GM12878 (cell line): ENCODE results near the gene ANKRD11. TPM values are rescaled to one million over a fixed set of nuclear protein-coding genes. Genes with fewer than 3 reads are reported as not detected.

Experiments used
- ASH2L ChIP-seq: fragments of 300-600, 200-600 bp; sonication (generic); IDR thresholded peaks from 2 replicates; pipeline ENCODE4 v1.6.1; 2017; ENCODE audit warnings: low read depth, mild to moderate bottlenecking, borderline replicate concordance
- ATF3 ChIP-seq: IDR thresholded peaks from 2 replicates; pipeline ENCODE4 v1.6.1; 2011; ENCODE audit warnings: low read depth, mild to moderate bottlenecking, low read length, moderate library complexity, borderline replicate concordance; ENCODE audit errors: extremely low read depth
- BCL11A ChIP-seq: IDR thresholded peaks from 2 replicates; pipeline ENCODE4 v1.6.1; 2011; ENCODE audit warnings: low read depth, low read length
- CEBPB ChIP-seq, 2 experiments: fragments of 150-350 bp in 1 of 2; IDR thresholded peaks; 2 replicates each; pipeline ENCODE4 v1.6.1; 2012 to 2014; ENCODE audit warnings: low read depth in 2 of 2, low read length in 2 of 2, borderline replicate concordance in 1 of 2, inconsistent platforms in 1 of 2
- CEBPZ ChIP-seq: fragments of 150-350 bp; IDR thresholded peaks from 2 replicates; pipeline ENCODE4 v1.6.1; 2016; ENCODE audit warnings: low read depth, low read length
- ETV6 ChIP-seq, 2 experiments: fragments of 450-650 bp in 1 of 2; IDR thresholded peaks in 1 of 2; conservative IDR thresholded peaks in 1 of 2; 2 replicates each; pipeline ENCODE4 v1.6.1; 2014; ENCODE audit warnings: antibody characterized with exemption in 1 of 2, borderline replicate concordance in 1 of 2, low read depth in 1 of 2, mild to moderate bottlenecking in 1 of 2, moderate library complexity in 1 of 2
- IRF5 ChIP-seq: fragments of 450-650 bp; IDR thresholded peaks from 2 replicates; pipeline ENCODE4 v1.6.1; 2017; ENCODE audit warnings: borderline replicate concordance
- LARP7 ChIP-seq: fragments of 450-650 bp; IDR thresholded peaks from 2 replicates; pipeline ENCODE4 v1.6.1; 2017; ENCODE audit warnings: mild to moderate bottlenecking
- MLLT1 ChIP-seq: fragments of 450-650 bp; IDR thresholded peaks from 2 replicates; pipeline ENCODE4 v1.6.1; 2016; ENCODE audit warnings: mild to moderate bottlenecking
- NR2C2 ChIP-seq: IDR thresholded peaks from 2 replicates; pipeline ENCODE4 v1.6.1; 2011; ENCODE audit warnings: borderline replicate concordance, low read depth; ENCODE audit not compliant: control insufficient read depth, insufficient read length
- RELB ChIP-seq: fragments of 450-650 bp; IDR thresholded peaks from 2 replicates; pipeline ENCODE4 v1.6.1; 2017; ENCODE audit warnings: low read depth, mild to moderate bottlenecking, moderate library complexity
- SMAD1 ChIP-seq: fragments of 450-650 bp; IDR thresholded peaks from 2 replicates; pipeline ENCODE4 v1.6.1; 2018; ENCODE audit warnings: mild to moderate bottlenecking, low read depth; ENCODE audit not compliant: partially characterized antibody
- SPI1 ChIP-seq: IDR thresholded peaks from 2 replicates; pipeline ENCODE4 v1.6.1; 2011; ENCODE audit warnings: low read depth, mild to moderate bottlenecking, low read length, moderate library complexity, borderline replicate concordance; ENCODE audit not compliant: insufficient read depth
- YY1 ChIP-seq: IDR thresholded peaks from 2 replicates; pipeline ENCODE4 v1.6.1; 2011; ENCODE audit warnings: low read depth, mild to moderate bottlenecking, low read length
- ZBTB4 ChIP-seq: fragments of 450-650 bp; formaldehyde crosslinking; IDR thresholded peaks from 2 replicates; pipeline ENCODE4 v1.4.0; 2022; ENCODE audit warnings: mild to moderate bottlenecking, moderate library complexity
- polyA plus RNA-seq, 11 experiments: library from polyadenylated mRNA; depleted of rRNA in 4 of 11; unstranded in 6 of 11; stranded (reverse) in 5 of 11; fragments of >200 nt; fragmentation: Nextera tagmentation in 4 of 11; fragmentation: Illumina TruSeq in 1 of 11; extraction: Ambion mirVana in 4 of 11; extraction: Trizol in 1 of 11; gene quantifications; 1 replicate in 1 of 11; 2 replicates in 10 of 11; pipeline versions ENCODE4 v1.2.1 to v1.2.3, GENCODE V29; 2011 to 2016; ENCODE audit warnings: inconsistent platforms in 2 of 11, missing spikeins in 2 of 11, low read depth in 1 of 11
- total RNA-seq, 4 experiments: library from RNA; depleted of rRNA in 3 of 4; stranded (reverse); fragments of >200 nt in 3 of 4; fragmentation: Illumina TruSeq in 1 of 4; extraction: Trizol in 1 of 4; gene quantifications; 2 replicates each; pipeline versions ENCODE4 v1.2.1 to v1.2.3, GENCODE V29; 2013 to 2021

Gene ANKRD11
- total and polyA plus RNA-seq, 10 of the 15 experiments (the other 5 are each of a cell fraction or from before 2014, with no cell fraction given): 5.1 to 103 (median 27.4) TPM

- TF ChIP-seq IRF5: no peak
- TF ChIP-seq CEBPZ: no peak
- TF ChIP-seq SPI1: no peak
- TF ChIP-seq MLLT1: no peak
- TF ChIP-seq BCL11A: no peak
- no peak for TF ChIP-seq CEBPB (IDR thresholded peaks at IDR 0.05; ENCODE audit: borderline replicate concordance in 1 of 2, low read depth in 2 of 2, low read length in 2 of 2)
- TF ChIP-seq YY1: 0 out of 2 replicates have a peak, but pooled peaks have one; percentile 7
- no peak for TF ChIP-seq RELB
- TF ChIP-seq ETV6 (conservative IDR thresholded peaks at IDR 0.05 in 1 of 2, IDR thresholded peaks at IDR 0.05 in 1 of 2; ENCODE audit: borderline replicate concordance in 1 of 2, low read depth in 1 of 2): no peak
- no peak for TF ChIP-seq LARP7
- no peak for TF ChIP-seq ATF3
- no peak for TF ChIP-seq ZBTB4 (CRISPR knock-in tag)
- no peak for TF ChIP-seq NR2C2
- no peak for TF ChIP-seq SMAD1
- TF ChIP-seq ASH2L: no peak
Observed at GRCh38 chr16:89319886-89320781, 170.2 kb downstream of the ANKRD11 start (continued).
